ENCODE measurements around the gene LRCH4.
A peak's percentile ranks its signal among the peaks of the same experiment; 100 is the strongest.

The LRCH4 gene

GRCh38 chr7:100604028-100604975 is 18.4 kb upstream of the LRCH4 start:
- peaks cover 6% of the 10 kb centered on the region; the same call in 1 of the 2 replicates for H3K36me3 ChIP-seq (ENCODE audit: insufficient read depth, low read length)
- under 1% methylated on average over 62 of the region's 70 CpGs for WGBS
- H3K27ac ChIP-seq (ENCODE audit: low read depth, low read length), result peak overlapping the region; percentile 69
- H3K4me1 ChIP-seq (ENCODE audit: insufficient read depth, low read length), result peaks cover 16% of the 10 kb centered on the region
- no peaks in the 10 kb centered on the region for H3K9me3 ChIP-seq (ENCODE audit: insufficient read depth, low read depth, low read length)
- peaks cover 18% of the 10 kb centered on the region for H3K27me3 ChIP-seq (ENCODE audit: insufficient read depth, low read length)
- H3K4me3 ChIP-seq (ENCODE audit: low read length), result peak overlapping the region; percentile 64
- H3K9ac ChIP-seq (ENCODE audit: low read depth, low read length), result peak overlapping the region; percentile 67

- Histone ChIP-seq H3K36me3 (ENCODE audit: insufficient read depth, low read length) (peaks cover 6% of the 10 kb centered on the region; the same call in 1 of the 2 replicates), H3K4me1 (ENCODE audit: insufficient read depth, low read length) (peaks cover 16% of the 10 kb centered on the region), H3K27me3 (ENCODE audit: insufficient read depth, low read length) (peaks cover 18% of the 10 kb centered on the region), H3K4me3 (ENCODE audit: low read length) (peak overlapping the region; percentile 64), H3K27ac (ENCODE audit: low read depth, low read length) (peak overlapping the region; percentile 69), H3K9me3 (ENCODE audit: insufficient read depth, low read depth, low read length) (no peaks in the 10 kb centered on the region), H3K9ac (ENCODE audit: low read depth, low read length) (peak overlapping the region; percentile 39)
- 6% methylated on average over 10 of the region's 10 CpGs for WGBS
These were observed 17.7 kb upstream of the LRCH4 start for GRCh38 chr7:100603726-100604027.

- Histone ChIP-seq H3K9ac (ENCODE audit: low read depth, low read length) (peak overlapping the region; percentile 73), H3K27me3 (ENCODE audit: insufficient read depth, low read length) (peaks cover 18% of the 10 kb centered on the region), H3K36me3 (ENCODE audit: insufficient read depth, low read length) (peaks cover 6% of the 10 kb centered on the region; the same call in 1 of the 2 replicates), H3K9me3 (ENCODE audit: insufficient read depth, low read depth, low read length) (no peaks in the 10 kb centered on the region), H3K4me1 (ENCODE audit: insufficient read depth, low read length) (peaks cover 16% of the 10 kb centered on the region), H3K27ac (ENCODE audit: low read depth, low read length) (peak overlapping the region; percentile 69), H3K4me3 (ENCODE audit: low read length) (peak overlapping the region; percentile 64)
- WGBS, result 18% methylated on average over 15 of the region's 21 CpGs
These were observed 17.2 kb upstream of the LRCH4 start for GRCh38 chr7:100602889-100603725.

GRCh38 chr7:100600730-100601038 is 14.8 kb upstream of the LRCH4 start:
- Histone ChIP-seq H3K27me3 (ENCODE audit: insufficient read depth, low read length) (peaks cover 9% of the 10 kb centered on the region), H3K27ac (ENCODE audit: low read depth, low read length) (no peak overlapping the region), H3K36me3 (ENCODE audit: insufficient read depth, low read length) (peaks cover 7% of the 10 kb centered on the region; the same call in 1 of the 2 replicates), H3K4me1 (ENCODE audit: insufficient read depth, low read length) (peaks cover 11% of the 10 kb centered on the region), H3K9ac (ENCODE audit: low read depth, low read length) (no peak overlapping the region), H3K4me3 (ENCODE audit: low read length) (no peak overlapping the region), H3K9me3 (ENCODE audit: insufficient read depth, low read depth, low read length) (no peaks in the 10 kb centered on the region)
- 88% methylated on average over 9 of the region's 9 CpGs for whole genome bisulfite sequencing

GRCh38 chr7:100599911-100600729 is 14.2 kb upstream of the LRCH4 start:
- Histone ChIP-seq H3K9me3 (ENCODE audit: insufficient read depth, low read depth, low read length) (no peaks in the 10 kb centered on the region), H3K27me3 (ENCODE audit: insufficient read depth, low read length) (peaks cover 3% of the 10 kb centered on the region; the same call in 1 of the 2 replicates), H3K4me3 (ENCODE audit: low read length) (no peak overlapping the region), H3K9ac (ENCODE audit: low read depth, low read length) (no peak overlapping the region), H3K27ac (ENCODE audit: low read depth, low read length) (no peak overlapping the region), H3K4me1 (ENCODE audit: insufficient read depth, low read length) (peaks cover 11% of the 10 kb centered on the region), H3K36me3 (ENCODE audit: insufficient read depth, low read length) (peaks cover 7% of the 10 kb centered on the region; the same call in 1 of the 2 replicates)
- WGBS, result 82% methylated on average over 18 of the region's 18 CpGs

GRCh38 chr7:100598425-100598824 is 12.5 kb upstream of the LRCH4 start:
- H3K27ac ChIP-seq (ENCODE audit: low read depth, low read length), result no peak overlapping the region
- no peak overlapping the region for H3K4me3 ChIP-seq (ENCODE audit: low read length)
- H3K36me3 ChIP-seq (ENCODE audit: insufficient read depth, low read length), result peaks cover 7% of the 10 kb centered on the region; the same call in 1 of the 2 replicates
- WGBS, result 95% methylated on average over 4 of the region's 4 CpGs
- no peak overlapping the region for H3K9ac ChIP-seq (ENCODE audit: low read depth, low read length)
- H3K27me3 ChIP-seq (ENCODE audit: insufficient read depth, low read length), result no peaks in the 10 kb centered on the region
- peaks cover 11% of the 10 kb centered on the region for H3K4me1 ChIP-seq (ENCODE audit: insufficient read depth, low read length)
- H3K9me3 ChIP-seq (ENCODE audit: insufficient read depth, low read depth, low read length), result no peaks in the 10 kb centered on the region

GRCh38 chr7:100595188-100595587 is 9.3 kb upstream of the LRCH4 start:
- no peak overlapping the region for H3K9ac ChIP-seq (ENCODE audit: low read depth, low read length)
- 95% methylated on average over 6 of the region's 7 CpGs for WGBS
- H3K27ac ChIP-seq (ENCODE audit: low read depth, low read length), result no peak overlapping the region
- H3K9me3 ChIP-seq (ENCODE audit: insufficient read depth, low read depth, low read length), result no peaks in the 10 kb centered on the region
- peaks cover under 1% of the 10 kb centered on the region; the same call in 1 of the 2 replicates for H3K4me1 ChIP-seq (ENCODE audit: insufficient read depth, low read length)
- no peaks in the 10 kb centered on the region; the same call in 1 of the 2 replicates for H3K27me3 ChIP-seq (ENCODE audit: insufficient read depth, low read length)
- H3K4me3 ChIP-seq (ENCODE audit: low read length), result no peak overlapping the region
- peaks cover 7% of the 10 kb centered on the region; the same call in 1 of the 2 replicates for H3K36me3 ChIP-seq (ENCODE audit: insufficient read depth, low read length)

GRCh38 chr7:100591596-100591995 is 5.7 kb upstream of the LRCH4 start:
- Histone ChIP-seq H3K36me3 (ENCODE audit: insufficient read depth, low read length) (peaks cover 7% of the 10 kb centered on the region; the same call in 1 of the 2 replicates), H3K4me1 (ENCODE audit: insufficient read depth, low read length) (peaks cover 11% of the 10 kb centered on the region), H3K9ac (ENCODE audit: low read depth, low read length) (no peak overlapping the region), H3K27ac (ENCODE audit: low read depth, low read length) (no peak overlapping the region), H3K27me3 (ENCODE audit: insufficient read depth, low read length) (no peaks in the 10 kb centered on the region; the same call in 1 of the 2 replicates), H3K4me3 (ENCODE audit: low read length) (no peak overlapping the region), H3K9me3 (ENCODE audit: insufficient read depth, low read depth, low read length) (no peaks in the 10 kb centered on the region)
- WGBS, result 93% methylated on average over 17 of the region's 17 CpGs

- H3K9ac ChIP-seq (ENCODE audit: low read depth, low read length), result 0 out of 2 replicates have a peak overlapping the region, but pooled peaks have one; percentile 5
- WGBS, result 81% methylated on average over 20 of the region's 20 CpGs
- H3K4me1 ChIP-seq (ENCODE audit: insufficient read depth, low read length), result peaks cover 11% of the 10 kb centered on the region
- H3K36me3 ChIP-seq (ENCODE audit: insufficient read depth, low read length), result no peaks in the 10 kb centered on the region
- no peaks in the 10 kb centered on the region for H3K9me3 ChIP-seq (ENCODE audit: insufficient read depth, low read depth, low read length)
- H3K27me3 ChIP-seq (ENCODE audit: insufficient read depth, low read length), result no peaks in the 10 kb centered on the region; the same call in 1 of the 2 replicates
- no peak overlapping the region for H3K27ac ChIP-seq (ENCODE audit: low read depth, low read length)
- H3K4me3 ChIP-seq (ENCODE audit: low read length), result peak overlapping the region; percentile 7; the same call in 1 of the 2 replicates
These were observed 4.3 kb upstream of the LRCH4 start for GRCh38 chr7:100590077-100590737.

GRCh38 chr7:100589341-100589947 is 3.5 kb upstream of the LRCH4 start:
- Histone ChIP-seq H3K9ac (ENCODE audit: low read depth, low read length) (no peak overlapping the region), H3K4me1 (ENCODE audit: insufficient read depth, low read length) (peaks cover 17% of the 10 kb centered on the region), H3K27ac (ENCODE audit: low read depth, low read length) (no peak overlapping the region), H3K9me3 (ENCODE audit: insufficient read depth, low read depth, low read length) (no peaks in the 10 kb centered on the region), H3K4me3 (ENCODE audit: low read length) (peak overlapping the region; percentile 7; the same call in 1 of the 2 replicates), H3K36me3 (ENCODE audit: insufficient read depth, low read length) (no peaks in the 10 kb centered on the region), H3K27me3 (ENCODE audit: insufficient read depth, low read length) (no peaks in the 10 kb centered on the region; the same call in 1 of the 2 replicates)
- WGBS, result 23% methylated on average over 7 of the region's 7 CpGs
